ENCODE measurements around the gene SOWAHA. TPM values are rescaled to one million over a fixed set of nuclear protein-coding genes. Genes with fewer than 3 reads are reported as not detected.

The SOWAHA gene
- total RNA-seq, 1 experiment from 2014 or later = 0.20 TPM

DNA sequence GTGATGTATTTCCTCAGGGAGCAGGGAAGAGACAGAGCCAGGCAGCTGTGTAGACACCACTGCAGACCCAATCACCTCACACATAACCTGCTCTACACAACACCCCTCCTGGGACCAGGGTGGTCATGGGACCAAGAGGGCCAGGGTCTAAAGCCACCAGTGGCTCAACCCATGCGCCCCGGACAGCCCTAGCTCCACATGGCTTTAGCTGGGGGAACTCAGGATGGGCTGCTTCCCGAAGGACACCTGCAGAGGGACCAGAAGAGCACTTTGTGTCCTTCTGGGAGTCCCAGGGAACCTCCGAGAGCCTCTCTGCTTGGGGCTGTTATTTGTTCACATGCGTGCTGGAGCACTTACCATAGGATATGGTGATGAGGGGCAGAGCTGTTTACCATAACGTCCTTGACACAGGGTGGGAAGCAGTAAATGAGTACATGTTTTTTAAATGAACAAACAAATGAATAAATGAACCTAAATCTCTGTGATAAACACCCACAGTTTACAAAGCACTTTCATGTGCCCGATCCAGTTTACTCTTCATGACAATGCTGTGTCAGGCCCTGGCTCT lies 48.3 kb upstream of the SOWAHA start:
- H4K5ac ChIP-seq (ENCODE audit: insufficient read length, low read depth, low read length) = no peak overlapping the region
- H3K23me2 ChIP-seq (ENCODE audit: insufficient read length, low read depth, low read length, poor library complexity, severe bottlenecking) = no peaks in the 10 kb centered on the region
- H3K18ac ChIP-seq (ENCODE audit: insufficient read length, low read depth, low read length) = no peak overlapping the region
- no peak overlapping the region for H4K91ac ChIP-seq (ENCODE audit: insufficient read length, low read depth, low read length)
- H3K56ac ChIP-seq (ENCODE audit: insufficient read length, low read depth, low read length) = no peak overlapping the region
- no peak overlapping the region for H3K14ac ChIP-seq (ENCODE audit: insufficient read depth, low read length)
- Mint-ChIP-seq H3K27me3 (ENCODE audit: low read depth) (peaks cover 3% of the 10 kb centered on the region; the same call in 1 of the 2 replicates), H3K4me3 (no peak overlapping the region), H3K36me3 (ENCODE audit: insufficient read depth in 1 of 3, low read depth in 3 of 3) (peaks cover 5 to 31% (median 21%) of the 10 kb centered on the region in 3 experiments; a peak in 6 of 7 replicates), H3K9me3 (no peaks in the 10 kb centered on the region), H3K4me1 (no peaks in the 10 kb centered on the region), H3K27ac (peak overlapping the region in 2 of 3 experiments; percentile 8 to 79; a peak in 3 of 7 replicates)
- no peak overlapping the region for H3K4me2 ChIP-seq (ENCODE audit: insufficient read depth, insufficient read length, low read length)
- no peak overlapping the region for H3K4ac ChIP-seq (ENCODE audit: low read depth, low read length)
- H3K27ac ChIP-seq (ENCODE audit: insufficient read length, low read depth, low read length) = no peak overlapping the region
- no peak overlapping the region for H2BK120ac ChIP-seq (ENCODE audit: low read depth, low read length, poor library complexity, severe bottlenecking)
- H2BK5ac ChIP-seq (ENCODE audit: insufficient read length, low read length) = no peak overlapping the region
- H2BK12ac ChIP-seq (ENCODE audit: insufficient read length, low read depth, low read length) = no peak overlapping the region
- no peaks in the 10 kb centered on the region for H3K9me3 ChIP-seq (ENCODE audit: control insufficient read depth, low read depth, low read length)
- no CpG with 5 or more reads among the region's 7 CpGs for WGBS (ENCODE audit: extremely low coverage, insufficient read length, low lambda C conversion rate)
- TF ChIP-seq CTCF (conservative IDR thresholded peaks at IDR 0.05) = no peak
- H3K4me1 ChIP-seq (ENCODE audit: insufficient read depth, low read length) = no peaks in the 10 kb centered on the region
- peak; percentile 17 for DNase-seq
- H2BK15ac ChIP-seq (ENCODE audit: low read depth, low read length) = no peak overlapping the region
- H2AK5ac ChIP-seq (ENCODE audit: insufficient read length, low read length) = no peak overlapping the region
- H2BK20ac ChIP-seq (ENCODE audit: low read depth, low read length, poor library complexity, severe bottlenecking) = no peak overlapping the region
- no peaks in the 10 kb centered on the region for H3K79me1 ChIP-seq (ENCODE audit: insufficient read depth, low read depth, low read length, poor library complexity, severe bottlenecking)
- no peak overlapping the region for H3K9ac ChIP-seq (ENCODE audit: extremely low read depth, insufficient read length, low read length)
- no peak overlapping the region for H2AFZ ChIP-seq (ENCODE audit: low read length)
- no peaks in the 10 kb centered on the region for H3K79me2 ChIP-seq (ENCODE audit: insufficient read depth, low read length)
- H3K23ac ChIP-seq (ENCODE audit: insufficient read length, low read depth, low read length) = no peak overlapping the region
- peaks cover 2% of the 10 kb centered on the region for H4K20me1 ChIP-seq (ENCODE audit: control insufficient read depth, insufficient read depth, insufficient read length)
- H3K27me3 ChIP-seq (ENCODE audit: insufficient read depth, low read length) = no peaks in the 10 kb centered on the region
- no peak overlapping the region for H3T11ph ChIP-seq (ENCODE audit: low read length)
- H4K8ac ChIP-seq (replicated peaks; ENCODE audit: insufficient read length, low read depth, low read length) = no peak overlapping the region
